Left lung (tissue), 10 donors: ENCODE data around the gene AGBL1. TPM values are rescaled to one million over a fixed set of nuclear protein-coding genes. Genes with fewer than 3 reads are reported as not detected.

Experiments used
- ATAC-seq: fragments of 200-7000 bp; cut with Tn5 transposase; one replicate; pipeline ENCODE4 v1.9.1; 2020; ENCODE audit warnings: moderate library complexity
- DNase-seq, 4 donors: peaks; one replicate each; pipeline ENCODE4 v3.0.0-alpha.2; 2013 to 2020
- H3K27ac ChIP-seq, 2 donors: fragments of 200-600 bp; sonication (generic) in 1 of 2; one replicate each; pipeline versions ENCODE4 v1.5.0 to v1.8.0; 2020 to 2021
- H3K27me3 ChIP-seq, 2 donors: fragments of 200-600 bp; sonication (generic) in 1 of 2; one replicate each; pipeline versions ENCODE4 v1.5.0 to v1.8.0; 2020 to 2021
- H3K36me3 ChIP-seq, 2 donors: fragments of 200-600 bp; sonication (generic) in 1 of 2; one replicate each; pipeline versions ENCODE4 v1.5.0 to v1.8.0; 2020 to 2021
- H3K4me1 ChIP-seq, 2 donors: fragments of 200-600 bp; one replicate each; pipeline ENCODE4 v1.8.0; 2021
- H3K4me3 ChIP-seq, 2 donors: fragments of 200-600 bp; sonication (generic) in 1 of 2; one replicate each; pipeline versions ENCODE4 v1.5.0 to v1.8.0; 2020 to 2021; ENCODE audit warnings: mild to moderate bottlenecking in 1 of 2
- H3K9me3 ChIP-seq, 2 donors: fragments of 200-600 bp; sonication (generic) in 1 of 2; one replicate each; pipeline versions ENCODE4 v1.5.0 to v1.8.0; 2020 to 2021
- CTCF ChIP-seq, 2 donors: fragments of 200-600 bp; sonication (generic) in 1 of 2; IDR thresholded peaks; one replicate each; pipeline versions ENCODE4 v1.5.0 to v1.8.0; 2021; ENCODE audit warnings: antibody characterized with exemption in 2 of 2
- intact Hi-C, 2 donors: fragments of 100-400 bp; cut with DNase I; formaldehyde crosslinking; loops; one replicate each; pipeline versions ENCODE4 v1.11.2 to v1.14.2; 2022
- polyA plus RNA-seq, 6 donors: library from polyadenylated mRNA; unstranded; fragments of 120-200 nt; gene quantifications; one replicate each; pipeline ENCODE4 v1.2.1, GENCODE V29; 2013; ENCODE audit not compliant: insufficient read length in 6 of 6
- total RNA-seq, 2 donors: library from RNA; stranded (reverse); fragmentation: NEBNext Ultra II Directional; extraction: Animal tissue kit (Norgen Biotek cat#: 25700); gene quantifications; one replicate each; pipeline ENCODE4 v1.2.1, GENCODE V29; 2021
- donor health status: DM: no; HTN: yes; CAD: no.
- donor health status: DM: no; HTN: no; CAD: no.

The AGBL1 gene
- total and polyA plus RNA-seq, 8 donors, result 0.01 to 3.3 (median 0.11) TPM; not detected in 1

GRCh38 chr15:86588413-86588812, 508.7 kb downstream of the AGBL1 start:
- Histone ChIP-seq H3K36me3 (no peaks in the 10 kb centered on the region), H3K4me3 (no peak overlapping the region), H3K4me1 (no peaks in the 10 kb centered on the region), H3K27me3 (no peaks in the 10 kb centered on the region), H3K9me3 (no peaks in the 10 kb centered on the region), H3K27ac (no peak overlapping the region)
- no peak for TF ChIP-seq CTCF (IDR thresholded peaks at IDR 0.05)
- ATAC-seq (no peak), DNase-seq (no peak)
- intact Hi-C loops, result no loop called here

- H3K27ac ChIP-seq, result no peak overlapping the region
- H3K36me3 ChIP-seq, result no peaks in the 10 kb centered on the region
- H3K9me3 ChIP-seq, result no peaks in the 10 kb centered on the region
- TF ChIP-seq CTCF (IDR thresholded peaks at IDR 0.05), result no peak
- DNase-seq, result no peak
- ATAC-seq, result no peak
- no peaks in the 10 kb centered on the region for H3K27me3 ChIP-seq
- no peaks in the 10 kb centered on the region for H3K4me1 ChIP-seq
- intact Hi-C loops, result no loop called here
- H3K4me3 ChIP-seq, result no peak overlapping the region
These were observed 510.8 kb downstream of the AGBL1 start for GRCh38 chr15:86590461-86590860.

GRCh38 chr15:86591158-86591557, 511.5 kb downstream of the AGBL1 start:
- intact Hi-C loops, result no loop called here
- no peak for TF ChIP-seq CTCF (IDR thresholded peaks at IDR 0.05)
- Histone ChIP-seq H3K4me1 (no peaks in the 10 kb centered on the region), H3K36me3 (no peaks in the 10 kb centered on the region), H3K27ac (no peak overlapping the region), H3K9me3 (peaks cover 0 to 5% of the 10 kb centered on the region in 2 donors), H3K4me3 (no peak overlapping the region), H3K27me3 (no peaks in the 10 kb centered on the region)
- ATAC-seq, result no peak
- DNase-seq, result no peak

GRCh38 chr15:86591994-86592735, 512.5 kb downstream of the AGBL1 start:
- Histone ChIP-seq H3K4me3 (no peak overlapping the region), H3K36me3 (no peaks in the 10 kb centered on the region), H3K27ac (no peak overlapping the region), H3K9me3 (peaks cover 0 to 5% of the 10 kb centered on the region in 2 donors), H3K4me1 (no peaks in the 10 kb centered on the region), H3K27me3 (no peaks in the 10 kb centered on the region)
- intact Hi-C loops, result no loop called here
- TF ChIP-seq CTCF (IDR thresholded peaks at IDR 0.05), result no peak
- peak in 2 of 4 donors; percentile 20 to 42 for DNase-seq
- no peak for ATAC-seq

- TF ChIP-seq CTCF (IDR thresholded peaks at IDR 0.05), result no peak
- intact Hi-C loops, result no loop called here
- no peak for ATAC-seq
These were observed 516.1 kb downstream of the AGBL1 start for GRCh38 chr15:86595741-86596140.

More at GRCh38 chr15:86595741-86596140, 516.1 kb downstream of the AGBL1 start:
- DNase-seq, result no peak
- no peaks in the 10 kb centered on the region for H3K36me3 ChIP-seq
- H3K4me1 ChIP-seq, result no peaks in the 10 kb centered on the region
- H3K27ac ChIP-seq, result no peak overlapping the region
- peaks cover 0 to 5% of the 10 kb centered on the region in 2 donors for H3K9me3 ChIP-seq
- H3K4me3 ChIP-seq, result no peak overlapping the region
- no peaks in the 10 kb centered on the region for H3K27me3 ChIP-seq
